GM18498 (cell line): ENCODE data around the gene PHF21B.

Experiments used
- ATAC-seq: cut with Tn5 transposase; IDR thresholded peaks from one replicate; pipeline ENCODE4 v1.9.1; 2021; ENCODE audit warnings: mild to moderate bottlenecking, moderate library complexity; ENCODE audit not compliant: unreplicated experiment

PHF21B gene

GRCh38 chr22:44938886-44939285 lies 70.9 kb downstream of the PHF21B start:
- no peak for ATAC-seq

GRCh38 chr22:44937216-44937615 lies 72.6 kb downstream of the PHF21B start:
- no peak for ATAC-seq

- ATAC-seq, result no peak
Observed at GRCh38 chr22:44936201-44936600, 73.6 kb downstream of the PHF21B start.

GRCh38 chr22:44935724-44936123 lies 74.1 kb downstream of the PHF21B start:
- no peak for ATAC-seq

GRCh38 chr22:44934454-44934735 lies 75.4 kb downstream of the PHF21B start:
- no peak for ATAC-seq

GRCh38 chr22:44933666-44934453 lies 75.9 kb downstream of the PHF21B start:
- ATAC-seq, result no peak

GRCh38 chr22:44932493-44932892 lies 77.3 kb downstream of the PHF21B start:
- no peak for ATAC-seq

- ATAC-seq, result no peak
Observed at GRCh38 chr22:44931766-44932165, 78.0 kb downstream of the PHF21B start.

GRCh38 chr22:44931077-44931540 lies 78.7 kb downstream of the PHF21B start:
- no peak for ATAC-seq

GRCh38 chr22:44930711-44931035 lies 79.1 kb downstream of the PHF21B start:
- no peak for ATAC-seq

GRCh38 chr22:44930016-44930710 lies 79.6 kb downstream of the PHF21B start:
- ATAC-seq, result no peak

- no peak for ATAC-seq
Observed at GRCh38 chr22:44929359-44930015, 80.3 kb downstream of the PHF21B start.

GRCh38 chr22:44928711-44929358 lies 81.0 kb downstream of the PHF21B start:
- no peak for ATAC-seq

GRCh38 chr22:44928136-44928463 lies 81.7 kb downstream of the PHF21B start:
- ATAC-seq, result no peak

- ATAC-seq, result no peak
Observed at GRCh38 chr22:44927463-44928135, 82.2 kb downstream of the PHF21B start.

GRCh38 chr22:44926491-44927415 lies 83.1 kb downstream of the PHF21B start:
- no peak for ATAC-seq

GRCh38 chr22:44926124-44926475 lies 83.7 kb downstream of the PHF21B start:
- no peak for ATAC-seq

- ATAC-seq, result no peak
Observed at GRCh38 chr22:44925465-44926123, 84.2 kb downstream of the PHF21B start.

- ATAC-seq, result no peak
Observed at GRCh38 chr22:44924710-44925109, 85.1 kb downstream of the PHF21B start.

GRCh38 chr22:44924098-44924497 lies 85.7 kb downstream of the PHF21B start:
- ATAC-seq, result no peak
